KBM-7 (cell line): ENCODE results near the gene ZNF354C.
"Not testable (repeated sequence)": the region's sequence is repeated elsewhere in the genome, so short reads cannot be mapped to it uniquely, and the experiment has no call there.

Experiments used
- DNase-seq: peaks from one replicate; pipeline ENCODE4 v3.0.0-alpha.2; 2015
- in situ Hi-C: fragments of 300-500 bp; cut with MboI; formaldehyde crosslinking; loops from 2 replicates; pipeline ENCODE4 v1.14.3; 2020; ENCODE audit warnings: low sequenced_read_pairs, low pct_unique_long_range_greater_than_20kb, mixed read lengths

Gene ZNF354C

DNA sequence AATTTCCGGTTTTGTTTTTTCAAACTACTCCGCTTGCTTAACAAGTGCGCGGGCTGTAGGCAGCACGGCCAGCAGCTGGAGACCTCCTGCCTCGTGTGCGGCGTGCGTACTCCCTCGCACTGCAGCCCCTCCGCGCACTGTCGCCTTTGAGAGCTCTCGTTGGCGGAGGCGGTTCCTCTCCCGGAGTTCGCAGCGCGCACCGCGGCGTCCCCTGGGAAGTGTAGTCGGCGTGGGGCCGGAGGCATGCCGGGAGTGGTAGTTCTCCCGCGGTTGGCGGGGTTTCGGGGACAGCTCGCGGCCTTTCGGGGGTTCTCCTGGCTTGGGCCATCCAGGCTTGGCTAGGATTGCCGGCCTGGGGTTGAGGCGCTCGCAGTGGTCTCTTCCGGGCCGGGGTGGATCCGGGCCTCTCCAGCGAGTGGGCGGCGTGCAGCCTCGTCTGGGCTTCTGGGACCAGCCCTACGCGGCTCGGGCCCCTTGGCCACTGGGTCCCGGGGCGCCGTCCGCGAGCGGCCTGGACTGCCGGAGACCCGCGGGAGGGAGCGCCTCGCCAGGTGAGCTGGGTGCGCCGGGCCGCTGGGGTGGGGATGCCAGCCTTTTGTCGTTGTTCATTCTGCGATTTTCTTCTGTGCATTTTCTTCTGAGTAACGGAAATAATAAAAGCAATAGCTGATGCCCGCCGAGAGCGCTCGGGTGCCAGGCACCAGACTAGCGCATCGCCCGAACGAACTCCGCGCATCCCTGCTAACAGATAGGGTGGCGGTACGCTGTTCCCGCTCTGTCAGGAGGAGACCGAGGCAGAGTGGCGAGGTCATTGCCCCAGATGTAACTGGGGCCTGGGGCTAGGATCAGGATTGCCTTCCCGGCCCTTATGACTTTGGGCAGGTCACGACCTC is at the start of gene ZNF354C:
Gene ZNF354C (plus strand): TSS at position 258 of the 893 bp plus-strand sequence. CDS start 1,696 bp downstream, outside the sequence.
- in situ Hi-C loops: no loop called here
- no peak for DNase-seq

DNA sequence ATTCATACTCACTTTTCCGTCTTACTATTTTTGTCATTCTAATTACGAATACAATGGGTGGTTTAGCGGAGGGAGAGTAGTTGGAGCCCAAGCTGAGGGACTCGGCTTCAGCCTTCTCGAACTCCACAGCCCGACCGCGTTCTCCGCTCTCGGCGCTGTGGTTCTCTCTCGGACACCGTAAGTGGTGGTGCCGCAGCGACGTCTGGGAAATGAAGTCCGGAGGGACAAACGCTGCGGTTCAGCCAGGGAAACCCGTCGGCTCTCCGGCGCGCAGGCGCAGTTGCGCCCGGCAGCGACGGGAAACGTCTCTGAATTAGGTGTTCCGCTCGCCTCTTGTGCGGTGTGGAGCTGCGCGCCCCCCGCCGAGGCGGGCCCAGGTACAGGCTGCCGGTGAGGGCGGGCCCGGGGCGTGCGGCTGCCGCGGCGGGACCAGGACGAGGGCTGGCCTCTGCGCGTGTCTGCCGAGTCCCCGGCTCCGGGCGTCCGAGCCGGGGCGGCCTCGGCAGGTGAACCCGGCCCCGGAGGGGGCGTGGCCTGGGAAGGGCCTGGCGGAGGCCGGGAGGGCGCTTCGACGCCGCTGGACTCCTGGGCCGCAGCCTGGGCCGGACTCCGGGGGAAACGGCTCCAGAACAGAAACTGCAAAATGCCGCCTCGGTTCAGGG is 36.5 kb upstream of the ZNF354C start, which contains the start of gene ZNF879:
Gene ZNF879 (plus strand): TSS at position 277 of the 662 bp plus-strand sequence. CDS start 1,201 bp downstream, outside the sequence.
- DNase-seq: no peak
- in situ Hi-C loops: no loop called here

DNA sequence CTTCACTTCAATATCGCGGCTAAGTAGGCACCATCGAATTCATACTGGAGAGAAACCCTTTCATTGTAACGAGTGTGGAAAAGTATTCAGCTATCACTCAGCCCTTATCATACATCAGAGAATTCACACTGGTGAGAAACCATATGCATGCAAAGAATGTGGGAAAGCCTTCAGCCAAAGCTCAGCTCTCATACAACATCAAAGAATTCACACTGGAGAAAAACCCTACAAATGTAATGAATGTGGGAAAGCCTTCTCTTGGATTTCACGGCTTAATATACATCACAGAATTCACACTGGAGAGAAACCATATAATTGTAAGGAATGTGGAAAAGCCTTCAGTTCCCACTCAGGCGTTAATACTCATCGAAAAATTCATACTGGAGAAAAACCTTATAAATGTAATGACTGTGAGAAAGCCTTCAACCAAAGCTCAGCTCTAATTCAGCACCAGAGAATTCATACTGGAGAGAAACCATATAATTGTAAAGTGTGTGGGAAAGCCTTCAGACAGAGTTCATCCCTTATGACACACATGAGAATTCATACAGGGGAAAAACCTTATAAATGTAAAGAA is 27.1 kb upstream of the ZNF354C start:
- in situ Hi-C loops: no loop called here
- no peak for DNase-seq

DNA sequence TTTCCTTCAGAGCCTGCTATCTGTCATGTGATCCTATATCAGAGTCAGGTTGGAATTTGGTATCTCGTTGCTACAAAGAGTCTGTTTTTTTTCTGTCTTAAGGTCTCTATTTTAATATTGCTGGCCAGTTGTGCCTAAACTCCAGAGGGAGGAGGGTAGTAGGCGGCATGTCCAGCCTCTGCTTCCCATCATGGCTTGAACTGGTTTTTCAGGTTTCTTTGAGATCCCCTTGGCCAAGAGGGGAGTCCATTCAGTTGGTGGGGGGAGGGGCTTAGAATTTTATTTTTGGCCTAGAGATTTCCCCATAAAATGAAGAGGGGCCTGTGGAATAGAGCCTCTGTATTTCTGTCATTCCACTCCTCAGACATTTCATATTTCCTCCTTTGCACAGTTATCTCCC is 15.4 kb upstream of the ZNF354C start:
- no peak for DNase-seq
- in situ Hi-C loops: no loop called here

DNA sequence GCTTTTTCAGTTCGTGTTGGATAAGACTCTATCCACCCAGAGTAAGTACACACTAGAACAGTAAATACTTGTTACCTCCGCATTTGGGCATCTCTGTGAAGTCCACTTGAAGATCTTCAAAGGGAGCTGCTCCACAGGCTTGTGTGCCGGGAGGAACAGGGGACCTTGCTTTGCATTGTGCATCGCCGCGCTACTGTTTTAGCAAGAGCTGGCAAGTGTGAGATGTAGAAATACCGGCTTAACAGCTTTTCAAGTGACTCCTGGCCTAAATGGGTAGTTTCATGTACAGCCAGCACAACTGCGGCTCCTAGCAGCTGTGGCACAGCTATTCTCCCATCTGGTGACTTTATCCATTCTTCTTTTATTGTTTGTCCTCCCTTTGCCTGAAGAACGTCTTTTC is 8.4 kb upstream of the ZNF354C start:
- in situ Hi-C loops: no loop called here
- no peak for DNase-seq

DNA sequence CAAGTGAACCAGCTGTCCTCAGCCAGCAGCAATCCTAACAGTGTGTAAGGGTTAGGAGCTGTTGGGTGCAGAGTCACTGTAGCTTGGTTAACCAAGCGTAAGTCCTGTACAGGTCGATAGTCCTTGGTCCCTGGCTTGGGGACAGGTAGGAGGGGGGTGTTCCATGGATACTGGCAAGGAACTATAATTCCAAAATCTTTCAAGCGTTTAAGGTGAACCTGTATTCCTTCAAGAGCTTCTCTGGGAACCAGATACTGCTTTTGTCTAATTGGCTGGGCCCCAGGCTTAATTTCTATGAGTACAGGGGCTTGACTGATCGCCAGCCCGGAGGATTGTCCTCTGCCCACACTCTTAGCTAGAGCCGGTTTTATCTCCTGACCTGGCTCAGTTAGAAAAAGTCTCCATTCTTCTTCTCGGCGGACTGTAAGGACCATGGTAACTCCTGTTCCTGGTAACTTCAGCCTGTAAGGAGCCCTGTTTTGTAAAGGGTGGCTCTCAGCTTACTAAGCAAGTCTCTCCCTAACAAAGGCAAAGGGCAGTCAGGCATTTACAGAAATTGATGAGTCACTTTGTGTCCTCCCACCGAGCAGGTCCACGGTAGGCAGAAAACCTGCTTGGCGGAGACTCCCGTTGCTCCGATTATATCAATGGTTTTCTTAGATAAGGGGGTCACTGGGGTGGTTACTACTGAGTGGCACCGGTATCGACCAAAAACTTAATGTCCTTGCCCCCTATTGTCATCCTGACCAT is 6.0 kb upstream of the ZNF354C start:
- DNase-seq: no peak

DNA sequence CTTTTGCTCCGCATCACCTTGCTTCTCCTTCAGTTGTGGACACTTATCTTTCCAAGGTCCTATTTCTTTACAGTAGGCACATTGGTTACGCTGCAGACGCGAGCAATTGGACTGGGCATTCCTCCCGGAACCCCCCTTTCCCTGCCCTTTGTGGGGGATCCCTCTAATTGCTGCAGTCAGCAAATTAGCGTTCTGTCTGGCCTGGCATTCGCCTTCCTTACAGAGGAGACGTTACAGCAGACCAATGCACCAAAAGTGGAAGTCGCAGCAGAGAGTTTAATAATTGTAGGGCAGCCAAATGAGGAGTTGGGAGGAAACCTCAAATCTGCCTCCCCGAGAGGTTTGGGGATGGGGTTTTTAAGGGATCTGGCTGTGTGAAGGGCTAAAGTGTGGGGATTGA is 5.3 kb upstream of the ZNF354C start:
- DNase-seq: no peak
- in situ Hi-C loops: no loop called here

More for the DNA sequence above, 6.0 kb upstream of the ZNF354C start:
- in situ Hi-C loops: no loop called here

DNA sequence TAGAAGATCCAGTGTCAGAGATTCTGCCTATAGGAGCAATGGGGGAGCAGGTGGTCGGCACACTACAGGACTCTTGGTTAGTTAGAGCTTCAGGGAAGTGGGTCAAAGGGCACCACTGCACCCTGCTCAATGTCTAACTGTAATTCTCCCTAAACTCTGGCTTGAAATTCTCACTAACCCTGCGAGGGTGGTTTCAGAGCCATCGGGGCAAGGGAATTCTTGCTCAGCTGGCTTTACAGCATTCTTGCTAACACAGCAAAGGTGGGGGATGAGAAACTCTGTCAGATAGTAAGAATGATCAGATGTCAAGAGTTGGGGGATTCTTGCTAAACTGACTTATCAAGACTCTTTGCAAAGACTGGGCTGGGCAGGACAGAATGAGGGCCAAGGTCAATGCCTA is 4.7 kb upstream of the ZNF354C start:
- no peak for DNase-seq
- in situ Hi-C loops: no loop called here

DNA sequence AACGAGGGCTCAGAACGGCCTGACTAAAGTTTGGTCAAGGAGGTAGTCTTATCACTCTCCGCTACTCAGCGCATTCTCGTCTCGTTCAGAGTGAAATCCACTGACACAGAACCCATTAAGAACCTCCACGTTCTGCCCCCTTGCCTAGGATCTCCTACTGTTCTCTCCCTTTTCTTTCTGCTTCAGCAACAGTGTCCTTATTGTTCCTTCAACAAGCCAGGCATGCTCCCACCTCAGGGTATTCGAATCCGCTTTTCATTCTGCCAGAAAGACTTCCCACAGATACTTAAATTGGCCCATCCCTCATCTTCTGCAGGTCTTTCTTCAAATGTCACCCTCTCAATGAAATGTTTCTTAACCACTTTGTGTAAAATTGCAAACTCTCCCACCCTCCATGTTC is 4.3 kb upstream of the ZNF354C start:
- in situ Hi-C loops: no loop called here
- DNase-seq: no peak

DNA sequence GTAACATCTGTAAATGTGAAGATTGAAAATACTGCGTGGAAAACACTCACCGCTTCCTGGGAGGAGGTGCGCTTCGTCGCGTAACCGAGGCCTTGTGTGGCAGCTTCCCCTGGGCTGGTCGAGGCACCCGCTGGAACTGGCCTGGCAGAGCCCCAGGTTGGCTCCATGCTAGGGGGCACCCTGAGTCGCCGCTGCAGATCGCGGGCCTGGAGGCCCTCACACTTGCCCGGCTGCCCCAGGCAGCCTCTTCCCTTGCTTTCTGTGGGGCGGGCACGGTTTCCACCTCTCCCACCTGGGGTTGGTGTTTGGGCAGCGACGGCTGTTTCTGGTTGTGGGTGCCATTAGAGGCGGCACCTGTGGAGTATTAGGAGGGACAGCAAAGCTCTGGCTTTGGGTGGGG is 852 bp downstream of the ZNF354C start:
- DNase-seq: no peak
- in situ Hi-C loops: no loop called here

DNA sequence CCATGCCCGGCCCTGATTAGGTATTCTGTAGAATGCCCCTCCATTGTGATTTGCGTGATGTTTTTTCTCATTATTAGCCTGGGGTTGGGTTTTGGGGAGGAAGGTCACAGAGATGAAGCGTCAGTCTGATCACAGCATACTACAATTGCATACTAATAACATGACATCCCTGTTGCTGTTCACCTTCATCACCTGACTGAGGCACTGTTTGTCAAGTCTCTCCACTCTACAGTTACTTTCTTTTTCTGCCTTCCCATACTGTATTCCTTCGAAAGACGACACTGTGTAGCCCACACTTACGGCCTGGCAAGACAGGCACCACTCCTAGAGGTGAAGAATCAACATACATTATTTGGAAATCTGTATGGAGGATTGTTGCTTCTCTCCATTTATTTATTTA is 5.5 kb downstream of the ZNF354C start:
- in situ Hi-C loops: no loop called here

DNA sequence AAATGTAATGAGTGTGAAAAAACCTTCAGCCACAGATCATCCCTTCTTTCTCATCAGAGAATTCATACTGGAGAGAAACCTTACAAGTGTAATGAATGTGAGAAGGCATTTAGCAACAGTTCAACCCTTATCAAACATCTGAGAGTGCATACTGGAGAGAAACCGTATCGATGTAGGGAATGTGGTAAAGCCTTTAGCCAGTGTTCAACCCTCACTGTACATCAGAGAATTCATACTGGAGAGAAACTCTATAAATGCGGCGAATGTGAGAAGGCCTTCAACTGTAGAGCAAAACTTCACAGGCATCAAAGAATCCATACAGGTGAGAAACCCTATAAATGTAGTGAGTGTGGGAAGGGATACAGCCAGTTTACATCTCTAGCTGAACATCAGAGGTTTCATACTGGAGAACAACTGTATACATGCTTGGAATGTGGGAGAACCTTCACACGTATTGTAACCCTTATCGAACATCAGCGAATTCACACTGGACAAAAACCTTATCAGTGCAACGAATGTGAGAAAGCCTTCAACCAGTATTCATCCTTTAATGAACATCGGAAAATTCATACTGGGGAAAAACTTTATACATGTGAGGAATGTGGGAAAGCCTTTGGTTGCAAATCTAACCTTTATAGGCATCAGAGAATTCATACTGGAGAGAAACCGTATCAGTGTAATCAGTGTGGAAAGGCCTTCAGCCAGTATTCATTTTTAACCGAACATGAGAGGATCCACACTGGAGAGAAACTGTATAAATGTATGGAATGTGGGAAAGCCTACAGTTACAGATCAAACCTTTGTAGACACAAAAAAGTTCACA is 19.2 kb downstream of the ZNF354C start:
- DNase-seq: no peak
- in situ Hi-C loops: no loop called here

More for the DNA sequence above, 5.5 kb downstream of the ZNF354C start:
- DNase-seq: no peak

DNA sequence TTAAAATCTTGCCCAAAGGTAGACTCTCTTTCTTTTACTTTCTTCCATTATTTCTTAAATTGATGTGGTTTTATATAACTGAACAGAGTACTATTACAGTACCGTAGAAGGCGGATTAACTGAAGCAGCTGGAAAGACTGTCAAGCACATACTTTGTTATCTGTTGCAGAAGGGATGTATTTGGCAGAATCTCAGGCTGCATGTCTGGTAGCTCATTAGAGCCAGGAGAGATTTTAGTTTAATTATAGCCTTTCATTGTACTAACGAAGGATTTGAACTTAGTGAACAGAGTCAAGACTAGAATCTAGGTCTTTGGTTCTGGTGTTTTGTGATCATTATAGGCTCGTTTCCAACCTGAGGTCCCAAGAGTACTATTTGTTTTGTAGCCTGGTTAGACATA is 20.6 kb downstream of the ZNF354C start:
- DNase-seq: no peak
- in situ Hi-C loops: no loop called here

DNA sequence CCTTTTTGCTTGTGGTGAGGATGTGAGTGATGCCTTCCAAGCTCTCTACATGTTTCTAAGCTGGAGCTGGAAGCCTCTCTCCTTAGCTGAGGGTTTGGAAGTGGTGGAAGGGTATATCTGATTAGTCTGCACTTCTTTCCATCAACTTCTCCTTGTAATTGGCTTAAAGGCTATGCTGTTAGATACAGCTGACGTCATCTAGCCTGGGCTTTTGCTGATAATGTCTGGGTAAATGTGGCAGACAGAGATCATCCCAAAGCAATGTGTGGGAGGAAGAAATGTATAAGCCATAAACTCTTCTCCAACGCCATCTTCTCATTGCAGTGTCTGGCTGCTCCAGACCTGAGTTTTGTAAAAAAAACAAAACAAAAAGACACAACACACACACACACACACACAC is 29.3 kb downstream of the ZNF354C start:
- in situ Hi-C loops: no loop called here
- no peak for DNase-seq

DNA sequence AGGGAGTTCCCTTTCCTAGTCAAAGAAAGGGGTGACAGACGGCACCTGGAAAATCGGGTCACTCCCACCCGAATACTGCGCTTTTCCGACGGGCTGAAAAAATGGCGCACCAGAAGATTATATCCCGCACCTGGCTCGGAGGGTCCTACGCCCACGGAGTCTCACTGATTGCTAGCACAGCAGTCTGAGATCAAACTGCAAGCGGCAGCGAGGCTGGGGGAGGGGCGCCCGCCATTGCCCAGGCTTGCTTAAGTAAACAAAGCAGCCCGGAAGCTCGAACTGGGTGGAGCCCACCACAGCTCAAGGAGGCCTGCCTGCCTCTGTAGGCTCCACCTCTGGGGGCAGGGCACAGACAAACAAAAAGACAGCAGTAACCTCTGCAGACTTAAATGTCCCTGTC is 41.1 kb downstream of the ZNF354C start:
- not testable (repeated sequence) for DNase-seq

DNA sequence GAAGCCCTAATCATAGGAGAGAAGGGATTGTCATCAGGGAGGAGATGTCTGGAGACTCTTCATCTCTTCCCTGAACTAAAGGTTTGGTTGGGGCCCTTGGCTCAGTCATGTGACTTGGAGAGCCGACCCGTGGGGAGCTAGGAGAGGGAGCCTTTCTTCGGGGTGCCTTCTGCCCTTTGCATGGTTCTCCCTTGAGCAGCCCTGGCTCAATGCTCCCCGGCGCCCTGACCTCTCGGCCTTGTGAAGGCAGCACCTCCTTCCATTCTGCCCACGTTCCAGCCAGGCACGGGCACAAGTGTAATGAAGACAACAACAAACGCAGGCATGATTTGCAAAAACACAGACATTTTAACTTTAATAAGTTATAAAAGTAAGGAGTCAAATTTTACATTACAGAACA is 50.4 kb downstream of the ZNF354C start:
- in situ Hi-C loops: no loop called here
- DNase-seq: no peak

More for the DNA sequence above, 41.1 kb downstream of the ZNF354C start:
- in situ Hi-C loops: not testable (repeated sequence)

DNA sequence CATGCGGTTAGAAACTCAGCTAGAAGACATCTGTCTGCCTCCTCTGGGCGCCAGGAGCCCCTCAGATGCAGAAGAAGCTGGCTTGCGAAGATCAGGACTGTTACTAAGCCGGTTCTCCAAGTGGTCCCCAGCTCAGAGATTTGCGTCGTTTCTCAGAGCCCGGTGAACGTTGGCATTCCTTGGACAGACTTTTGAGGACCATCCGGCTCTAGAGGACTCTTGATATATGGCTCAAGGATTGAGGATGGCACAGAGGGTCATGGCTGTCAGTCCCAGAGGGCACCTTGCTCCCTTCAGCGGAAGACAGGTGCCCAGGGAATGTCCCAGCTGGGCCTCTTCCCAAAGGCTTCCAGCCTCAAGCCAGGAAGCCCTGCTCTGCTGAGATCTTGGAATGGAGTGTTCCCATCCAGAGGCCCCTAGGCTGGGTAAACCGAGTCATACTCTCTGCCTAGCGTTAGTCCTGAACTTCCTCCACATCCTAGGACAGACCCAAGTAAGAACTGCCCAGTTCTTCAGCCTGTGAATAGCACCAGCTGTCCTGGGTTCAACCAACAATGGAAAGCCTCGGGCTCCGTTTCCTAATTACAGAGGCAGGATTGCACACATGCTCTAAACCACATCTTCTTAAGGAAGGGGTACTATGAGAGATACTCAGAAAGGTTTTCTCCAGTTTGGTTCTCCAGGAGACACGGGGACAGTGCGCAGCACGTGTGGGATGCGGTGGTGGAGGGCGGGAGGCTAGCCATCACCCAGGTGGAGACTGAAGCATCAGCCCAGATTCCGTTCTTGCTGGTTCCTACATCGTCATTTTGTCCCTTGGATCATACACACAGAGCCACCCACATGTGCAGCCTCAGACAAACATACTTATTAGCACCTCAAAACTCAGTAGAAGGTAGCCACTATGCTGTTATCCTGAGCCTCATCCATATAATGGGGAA is 51.4 kb downstream of the ZNF354C start:
- DNase-seq: no peak
- in situ Hi-C loops: no loop called here
